ENCODE data around the gene ALPK3.
A peak's percentile ranks its signal among the peaks of the same experiment; 100 is the strongest.

DNA sequence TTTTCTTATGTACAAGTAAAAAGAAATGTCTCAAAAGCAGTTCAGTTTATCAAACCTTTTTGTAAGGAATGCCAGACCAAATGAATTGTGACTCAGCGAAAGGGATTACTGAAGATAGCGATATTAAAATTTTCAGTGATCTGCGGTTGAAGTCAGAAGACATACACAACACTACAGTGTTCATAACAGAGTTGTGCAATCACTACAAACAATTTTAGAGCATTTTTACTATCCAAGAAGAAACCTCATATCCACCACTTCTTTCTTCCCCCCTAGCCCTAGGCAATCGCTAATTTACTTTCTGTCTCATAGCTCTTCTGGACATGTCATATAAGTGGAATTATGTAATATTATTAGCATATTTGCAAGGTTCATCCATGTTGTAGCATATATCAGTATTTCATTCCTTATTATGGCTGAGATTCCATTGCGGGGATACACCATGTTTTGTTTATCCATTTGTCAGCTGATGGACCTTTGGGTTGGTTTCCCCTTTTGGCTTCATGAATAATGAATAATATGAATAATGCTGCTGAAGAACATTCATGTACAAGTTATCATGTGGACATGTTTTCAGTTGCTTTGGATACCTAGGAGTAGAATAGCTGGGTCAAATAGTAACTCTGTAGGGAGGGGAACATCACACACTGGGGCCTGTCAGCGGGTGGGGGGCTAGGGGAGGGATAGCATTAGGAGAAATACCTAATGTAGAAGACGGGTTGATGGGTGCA lies 23.6 kb upstream of the ALPK3 start:
- no peak for TF ChIP-seq EZH2 (IDR thresholded peaks at IDR 0.05)
- no peak for TF ChIP-seq POLR2AphosphoS5 (IDR thresholded peaks at IDR 0.05; ENCODE audit: borderline replicate concordance, low read depth, low read length)
- TF ChIP-seq FOXP2 (optimal IDR thresholded peaks at IDR 0.05; ENCODE audit: control extremely low read depth, extremely low read length, insufficient read depth), result peak; percentile 85
